Liver (tissue), 9 donors: ENCODE measurements around the gene MEOX1. TPM values are rescaled to one million over a fixed set of nuclear protein-coding genes. Genes with fewer than 3 reads are reported as not detected.

Source experiments
- DNase-seq: peaks from one replicate; pipeline ENCODE4 v3.0.0-alpha.2; 2017; ENCODE audit warnings: low spot score
- H3K27ac ChIP-seq, 2 donors: one replicate each; pipeline ENCODE4 v1.7.0; 2013; ENCODE audit warnings: inconsistent platforms in 2 of 2, low read length in 2 of 2, control low read depth in 1 of 2, low read depth in 1 of 2, mild to moderate bottlenecking in 1 of 2
- H3K27me3 ChIP-seq, 4 donors: one replicate each; pipeline versions ENCODE4 v1.6.1 to v1.7.0; 2013; ENCODE audit warnings: low read length in 3 of 4, inconsistent platforms in 1 of 4, mild to moderate bottlenecking in 1 of 4, moderate library complexity in 1 of 4; ENCODE audit not compliant: control insufficient read depth in 4 of 4, insufficient read depth in 4 of 4
- H3K36me3 ChIP-seq, 4 donors: one replicate each; pipeline versions ENCODE4 v1.6.1 to v1.7.0; 2013; ENCODE audit warnings: low read length in 3 of 4, mild to moderate bottlenecking in 3 of 4, low read depth in 1 of 4, moderate library complexity in 1 of 4; ENCODE audit not compliant: control insufficient read depth in 4 of 4, insufficient read depth in 3 of 4
- H3K4me1 ChIP-seq, 4 donors: one replicate each; pipeline versions ENCODE4 v1.6.1 to v1.7.0; 2013; ENCODE audit warnings: low read length in 3 of 4, mild to moderate bottlenecking in 3 of 4, moderate library complexity in 1 of 4; ENCODE audit not compliant: control insufficient read depth in 4 of 4, insufficient read depth in 4 of 4
- H3K4me3 ChIP-seq, 3 donors: one replicate each; pipeline versions ENCODE4 v1.6.1 to v1.7.0; 2013; ENCODE audit warnings: low read length in 3 of 3, control low read depth in 1 of 3, low read depth in 1 of 3, mild to moderate bottlenecking in 1 of 3
- H3K9ac ChIP-seq, 2 donors: one replicate each; pipeline ENCODE4 v1.7.0; 2013; ENCODE audit warnings: low read length in 2 of 2, mild to moderate bottlenecking in 2 of 2, moderate library complexity in 2 of 2, control low read depth in 1 of 2, low read depth in 1 of 2
- H3K9me3 ChIP-seq, 4 donors: one replicate each; pipeline versions ENCODE4 v1.6.1 to v1.7.0; 2013; ENCODE audit warnings: low read length in 3 of 4; ENCODE audit not compliant: control insufficient read depth in 4 of 4
- ATF3 ChIP-seq: IDR thresholded peaks from 2 replicates; pipeline ENCODE4 v1.6.1; 2016; ENCODE audit warnings: antibody characterized with exemption
- CTCF ChIP-seq: fragments of 150-350 bp; IDR thresholded peaks from 2 replicates; pipeline ENCODE4 v1.5.1; 2017; ENCODE audit warnings: improper control_type of control experiment, low read depth, low read length; ENCODE audit not compliant: missing input control
- EGR1 ChIP-seq, 2 donors: IDR thresholded peaks; 2 replicates each; pipeline ENCODE4 v1.6.1; 2016 to 2018; ENCODE audit warnings: antibody characterized with exemption in 2 of 2, low read depth in 2 of 2
- FOXA1 ChIP-seq: IDR thresholded peaks from 2 replicates; pipeline ENCODE4 v1.6.1; 2016; ENCODE audit warnings: antibody characterized with exemption
- GABPA ChIP-seq, 2 donors: IDR thresholded peaks in 1 of 2; conservative IDR thresholded peaks in 1 of 2; 2 replicates each; pipeline ENCODE4 v1.6.1; 2016; ENCODE audit warnings: antibody characterized with exemption in 2 of 2, mild to moderate bottlenecking in 1 of 2, moderate library complexity in 1 of 2
- HNF4A ChIP-seq, 2 donors: conservative IDR thresholded peaks; 2 replicates each; pipeline ENCODE4 v1.6.1; 2016; ENCODE audit warnings: antibody characterized with exemption in 2 of 2, mild to moderate bottlenecking in 2 of 2
- JUND ChIP-seq, 2 donors: IDR thresholded peaks; 2 replicates each; pipeline ENCODE4 v1.6.1; 2016; ENCODE audit warnings: antibody characterized with exemption in 2 of 2
- MAX ChIP-seq: IDR thresholded peaks from 2 replicates; pipeline ENCODE4 v1.6.1; 2016; ENCODE audit warnings: antibody characterized with exemption
- NR2F2 ChIP-seq: IDR thresholded peaks from 2 replicates; pipeline ENCODE4 v1.6.1; 2016; ENCODE audit warnings: antibody characterized with exemption
- REST ChIP-seq: IDR thresholded peaks from 2 replicates; pipeline ENCODE4 v1.6.1; 2016; ENCODE audit warnings: antibody characterized with exemption, mild to moderate bottlenecking
- RXRA ChIP-seq, 2 donors: IDR thresholded peaks; 2 replicates each; pipeline ENCODE4 v1.6.1; 2017 to 2018; ENCODE audit warnings: antibody characterized with exemption in 2 of 2, mild to moderate bottlenecking in 1 of 2
- SP1 ChIP-seq: IDR thresholded peaks from 2 replicates; pipeline ENCODE4 v1.6.1; 2018; ENCODE audit warnings: antibody characterized with exemption, mild to moderate bottlenecking
- TAF1 ChIP-seq: conservative IDR thresholded peaks from 2 replicates; pipeline ENCODE4 v1.6.1; 2016; ENCODE audit warnings: antibody characterized with exemption, mild to moderate bottlenecking
- YY1 ChIP-seq: IDR thresholded peaks from 2 replicates; pipeline ENCODE4 v1.6.1; 2016; ENCODE audit warnings: antibody characterized with exemption, mild to moderate bottlenecking
- ZBTB33 ChIP-seq: IDR thresholded peaks from 2 replicates; pipeline ENCODE4 v1.6.1; 2016; ENCODE audit warnings: antibody characterized with exemption
- WGBS: extraction: QIAGEN DNeasy Blood & Tissue Kit; methylation state at CpG from one replicate; pipeline ENCODE4 v1.1.7; 2013; 5-methylcytosine and 5-hydroxymethylcytosine counted together
- polyA plus RNA-seq, 2 donors: library from polyadenylated mRNA; stranded (reverse) in 1 of 2; unstranded in 1 of 2; fragments of 200-250 nt in 1 of 2; fragments of >200 nt in 1 of 2; fragmentation: Nextera tagmentation in 1 of 2; extraction: Ambion mirVana in 1 of 2; gene quantifications; one replicate each; pipeline versions ENCODE4 v1.2.1 to v1.2.3, GENCODE V29; 2013 to 2015
- total RNA-seq, 2 donors: library from RNA; depleted of rRNA; stranded (reverse); fragments of >200 nt; gene quantifications; one replicate each; pipeline ENCODE4 v1.2.3, GENCODE V29; 2014
- donor health status: healthy.
- donor health status: healthy.
- donor health status: healthy.
- donor health status: healthy.
- donor health status: healthy.

Gene MEOX1
- total and polyA plus RNA-seq, 4 donors: 0.05 to 0.33 TPM; not detected in 2

GRCh38 chr17:43611230-43611969, 50.3 kb downstream of the MEOX1 start:
- Histone ChIP-seq H3K9ac (no peak overlapping the region), H3K36me3 (no peaks in the 10 kb centered on the region), H3K27me3 (no peaks in the 10 kb centered on the region), H3K9me3 (no peaks in the 10 kb centered on the region), H3K4me1 (no peaks in the 10 kb centered on the region), H3K4me3 (no peak overlapping the region), H3K27ac (no peak overlapping the region)
- TF ChIP-seq EGR1 (IDR thresholded peaks at IDR 0.05; ENCODE audit: low read depth in 2 of 2): no peak
- TF ChIP-seq JUND (IDR thresholded peaks at IDR 0.05): no peak
- TF ChIP-seq ZBTB33: no peak
- TF ChIP-seq NR2F2: no peak
- TF ChIP-seq HNF4A (conservative IDR thresholded peaks at IDR 0.05): no peak
- TF ChIP-seq RXRA (IDR thresholded peaks at IDR 0.05): no peak
- no peak for TF ChIP-seq SP1
- TF ChIP-seq CTCF: no peak
- no peak for TF ChIP-seq ATF3
- no peak for TF ChIP-seq TAF1
- DNase-seq: no peak
- WGBS: 93% methylated on average over 2 of the region's 2 CpGs

GRCh38 chr17:43609613-43610385, 51.9 kb downstream of the MEOX1 start:
- no peak overlapping the region for H3K9ac ChIP-seq
- H3K9me3 ChIP-seq: no peaks in the 10 kb centered on the region
- WGBS: 73% methylated on average over 6 of the region's 6 CpGs
- TF ChIP-seq EGR1 (IDR thresholded peaks at IDR 0.05; ENCODE audit: low read depth in 2 of 2) (no peak), HNF4A (conservative IDR thresholded peaks at IDR 0.05) (no peak), TAF1 (no peak), GABPA (IDR thresholded peaks at IDR 0.05 in 1 of 2, conservative IDR thresholded peaks at IDR 0.05 in 1 of 2) (no peak), SP1 (no peak), NR2F2 (no peak), MAX (no peak), ZBTB33 (no peak), RXRA (IDR thresholded peaks at IDR 0.05) (no peak), YY1 (no peak), CTCF (no peak), REST (no peak), JUND (IDR thresholded peaks at IDR 0.05) (no peak), FOXA1 (no peak)
- H3K4me1 ChIP-seq: no peaks in the 10 kb centered on the region
- H3K27me3 ChIP-seq: no peaks in the 10 kb centered on the region
- no peak overlapping the region for H3K4me3 ChIP-seq
- H3K36me3 ChIP-seq: no peaks in the 10 kb centered on the region
- H3K27ac ChIP-seq: no peak overlapping the region
- DNase-seq: no peak
